DOHH2 (cell line): ENCODE data around the gene SMARCD1.

Source experiments
- H3F3A ChIP-seq: fragments of 200-600 bp; sonication (generic), shearing (Covaris generic); 2 replicates; pipeline ENCODE4 v1.6.0; 2016; ENCODE audit warnings: antibody characterized with exemption, mild to moderate bottlenecking; ENCODE audit not compliant: control insufficient read depth, insufficient read depth
- H3K27ac ChIP-seq: fragments of 200-600 bp; sonication (generic); 2 replicates; pipeline ENCODE4 v1.5.1; 2014; ENCODE audit warnings: low read depth, mild to moderate bottlenecking, low read length, moderate library complexity
- H3K27me3 ChIP-seq: fragments of 200-600 bp; sonication (generic); 2 replicates; pipeline ENCODE4 v1.6.1; 2014; ENCODE audit warnings: mild to moderate bottlenecking, low read length, mixed read lengths; ENCODE audit not compliant: control insufficient read depth
- H3K36me3 ChIP-seq: fragments of 200-600 bp; sonication (generic); 2 replicates; pipeline ENCODE4 v1.6.1; 2014; ENCODE audit warnings: mild to moderate bottlenecking, low read length, moderate library complexity, mixed read lengths; ENCODE audit not compliant: control insufficient read depth
- H3K4me1 ChIP-seq: fragments of 200-600 bp; sonication (generic); 2 replicates; pipeline ENCODE4 v1.6.1; 2014; ENCODE audit warnings: mild to moderate bottlenecking, low read length, mixed read lengths; ENCODE audit not compliant: control insufficient read depth
- H3K4me2 ChIP-seq: fragments of 200-600 bp; sonication (generic); 2 replicates; pipeline ENCODE4 v1.6.0; 2014; ENCODE audit warnings: mild to moderate bottlenecking, low read length, moderate library complexity
- H3K4me3 ChIP-seq: fragments of 200-600 bp; sonication (generic); 2 replicates; pipeline ENCODE4 v1.5.1; 2014; ENCODE audit warnings: mild to moderate bottlenecking, low read length, mixed read lengths
- H3K79me2 ChIP-seq: fragments of 200-600 bp; sonication (generic); 2 replicates; pipeline ENCODE4 v1.6.1; 2014; ENCODE audit warnings: mild to moderate bottlenecking, low read length, mixed read lengths; ENCODE audit not compliant: control insufficient read depth
- H3K9me2 ChIP-seq: fragments of 200-600 bp; sonication (generic); replicated peaks from 2 replicates; pipeline ENCODE4 v1.6.1; 2014; ENCODE audit warnings: mild to moderate bottlenecking, low read length, mixed read lengths; ENCODE audit not compliant: control insufficient read depth
- H3K9me3 ChIP-seq: fragments of 200-600 bp; sonication (generic); 2 replicates; pipeline ENCODE4 v1.6.1; 2014; ENCODE audit warnings: antibody characterized with exemption, low read length, mixed read lengths; ENCODE audit not compliant: control insufficient read depth, insufficient read depth
- H4K20me1 ChIP-seq: fragments of 200-600 bp; sonication (generic); 2 replicates; pipeline ENCODE4 v1.6.0; 2014; ENCODE audit warnings: low read depth, mild to moderate bottlenecking, antibody characterized with exemption, low read length, moderate library complexity; ENCODE audit not compliant: control insufficient read depth, insufficient read depth
- EZH2phosphoT487 ChIP-seq: fragments of 200-600 bp; sonication (generic); IDR thresholded peaks from 2 replicates; pipeline ENCODE4 v1.6.1; 2017; ENCODE audit warnings: borderline replicate concordance, mild to moderate bottlenecking, antibody characterized with exemption, low read length, moderate library complexity, mixed read lengths
- TF ChIP-seq, protein P1 (sequence below): fragments of 200-600 bp; sonication (generic); IDR thresholded peaks from one replicate; pipeline ENCODE4 v1.5.1; 2014; ENCODE audit warnings: antibody characterized with exemption, mild to moderate bottlenecking, low read depth, low read length; ENCODE audit not compliant: poor library complexity, severe bottlenecking

SMARCD1 gene

DNA sequence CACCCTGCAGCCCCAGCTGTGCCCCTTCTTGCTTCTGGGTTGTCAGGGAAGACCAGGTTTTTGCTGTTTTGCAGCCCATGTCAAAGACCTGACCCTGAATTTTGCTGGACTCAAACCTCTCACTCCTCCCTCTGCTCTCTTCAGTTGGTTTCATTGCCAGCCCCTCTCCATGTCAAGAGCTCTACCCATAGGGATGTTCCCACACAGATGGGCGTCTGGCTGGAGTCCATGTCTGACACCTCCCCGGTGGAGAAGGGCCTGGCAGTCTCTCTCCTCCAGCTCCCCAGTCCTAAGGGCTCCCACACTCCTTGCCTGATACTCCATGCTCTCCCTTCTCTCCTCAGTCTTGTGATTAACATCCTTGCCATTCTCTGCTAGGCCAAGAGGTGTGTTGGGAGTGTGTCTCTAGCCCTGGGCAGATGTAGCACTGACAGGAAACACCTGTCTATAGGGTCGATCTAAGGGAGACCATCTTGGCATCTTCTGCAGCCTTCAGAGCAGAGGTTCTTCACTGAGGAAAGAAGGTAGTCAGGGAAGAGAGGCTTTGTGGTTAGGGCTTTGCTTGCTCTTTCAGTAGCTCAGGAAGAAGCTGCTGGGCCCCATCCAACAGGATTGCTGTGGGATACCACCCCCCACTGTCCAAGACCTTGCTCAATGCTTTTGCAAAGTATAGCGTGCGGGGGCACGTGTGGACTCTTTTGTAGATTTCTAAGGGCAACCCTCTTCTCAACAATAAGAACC lies 23.0 kb upstream of the SMARCD1 start:
- Histone ChIP-seq H4K20me1 (no peaks in the 10 kb centered on the region), H3K36me3 (no peaks in the 10 kb centered on the region), H3K4me3 (no peak overlapping the region), H3K9me3 (no peaks in the 10 kb centered on the region), H3K9me2 (no peaks in the 10 kb centered on the region), H3K79me2 (no peaks in the 10 kb centered on the region), H3K27ac (no peak overlapping the region), H3K4me1 (peaks cover 19% of the 10 kb centered on the region), H3K27me3 (peaks cover 70% of the 10 kb centered on the region), H3F3A (no peaks in the 10 kb centered on the region; the same call in 1 of the 2 replicates), H3K4me2 (no peak overlapping the region)
- no peak for TF ChIP-seq EZH2phosphoT487
- TF ChIP-seq, protein P1, sequence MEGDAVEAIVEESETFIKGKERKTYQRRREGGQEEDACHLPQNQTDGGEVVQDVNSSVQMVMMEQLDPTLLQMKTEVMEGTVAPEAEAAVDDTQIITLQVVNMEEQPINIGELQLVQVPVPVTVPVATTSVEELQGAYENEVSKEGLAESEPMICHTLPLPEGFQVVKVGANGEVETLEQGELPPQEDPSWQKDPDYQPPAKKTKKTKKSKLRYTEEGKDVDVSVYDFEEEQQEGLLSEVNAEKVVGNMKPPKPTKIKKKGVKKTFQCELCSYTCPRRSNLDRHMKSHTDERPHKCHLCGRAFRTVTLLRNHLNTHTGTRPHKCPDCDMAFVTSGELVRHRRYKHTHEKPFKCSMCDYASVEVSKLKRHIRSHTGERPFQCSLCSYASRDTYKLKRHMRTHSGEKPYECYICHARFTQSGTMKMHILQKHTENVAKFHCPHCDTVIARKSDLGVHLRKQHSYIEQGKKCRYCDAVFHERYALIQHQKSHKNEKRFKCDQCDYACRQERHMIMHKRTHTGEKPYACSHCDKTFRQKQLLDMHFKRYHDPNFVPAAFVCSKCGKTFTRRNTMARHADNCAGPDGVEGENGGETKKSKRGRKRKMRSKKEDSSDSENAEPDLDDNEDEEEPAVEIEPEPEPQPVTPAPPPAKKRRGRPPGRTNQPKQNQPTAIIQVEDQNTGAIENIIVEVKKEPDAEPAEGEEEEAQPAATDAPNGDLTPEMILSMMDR = no peak

DNA sequence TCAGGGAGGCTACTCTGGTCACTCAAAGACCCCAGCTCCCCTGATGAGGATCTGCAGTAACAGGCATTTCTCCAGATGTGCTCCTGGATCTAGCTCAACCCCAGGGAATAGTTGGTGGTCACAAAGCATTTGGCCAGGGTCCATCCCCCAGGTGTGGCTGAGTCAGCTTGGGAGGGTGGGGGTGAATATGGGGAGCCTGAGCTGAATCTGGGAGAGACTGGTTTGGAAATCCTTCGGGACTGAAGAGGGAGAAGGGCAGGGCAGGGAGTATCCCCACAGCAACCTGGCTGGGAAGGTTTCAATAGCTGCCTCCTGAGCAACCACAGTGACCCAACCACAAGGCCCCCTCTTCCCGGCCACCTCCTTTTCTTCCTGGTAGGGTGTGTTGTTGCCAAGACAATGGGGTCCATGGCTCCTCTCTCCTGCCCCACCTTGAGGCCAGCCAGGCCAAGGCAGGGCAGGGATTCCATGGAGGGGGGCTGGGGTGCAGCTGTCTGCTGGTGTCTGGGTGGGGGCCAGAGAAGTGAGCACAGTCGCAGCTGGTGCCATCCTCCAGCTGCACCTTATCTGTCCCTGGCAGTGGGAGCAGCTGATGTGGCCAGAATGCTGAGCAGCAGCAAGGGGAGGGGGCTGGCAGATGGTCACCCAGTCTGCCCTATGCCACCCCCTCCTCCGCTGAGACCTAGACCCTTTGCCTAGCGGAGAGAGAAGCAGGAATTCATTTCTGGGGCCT lies 22.2 kb upstream of the SMARCD1 start:
- no peaks in the 10 kb centered on the region for H3K36me3 ChIP-seq
- peaks cover 14% of the 10 kb centered on the region for H3K4me1 ChIP-seq
- no peaks in the 10 kb centered on the region for H3K9me3 ChIP-seq
- H3K27me3 ChIP-seq = peaks cover 65% of the 10 kb centered on the region
- no peak overlapping the region for H3K4me2 ChIP-seq
- no peak for TF ChIP-seq EZH2phosphoT487
- TF ChIP-seq, protein P1 = no peak
- H3K4me3 ChIP-seq = no peak overlapping the region
- H3F3A ChIP-seq = no peaks in the 10 kb centered on the region; the same call in 1 of the 2 replicates
- H3K27ac ChIP-seq = no peak overlapping the region
- H3K9me2 ChIP-seq = no peaks in the 10 kb centered on the region
- H4K20me1 ChIP-seq = no peaks in the 10 kb centered on the region
- H3K79me2 ChIP-seq = no peaks in the 10 kb centered on the region

DNA sequence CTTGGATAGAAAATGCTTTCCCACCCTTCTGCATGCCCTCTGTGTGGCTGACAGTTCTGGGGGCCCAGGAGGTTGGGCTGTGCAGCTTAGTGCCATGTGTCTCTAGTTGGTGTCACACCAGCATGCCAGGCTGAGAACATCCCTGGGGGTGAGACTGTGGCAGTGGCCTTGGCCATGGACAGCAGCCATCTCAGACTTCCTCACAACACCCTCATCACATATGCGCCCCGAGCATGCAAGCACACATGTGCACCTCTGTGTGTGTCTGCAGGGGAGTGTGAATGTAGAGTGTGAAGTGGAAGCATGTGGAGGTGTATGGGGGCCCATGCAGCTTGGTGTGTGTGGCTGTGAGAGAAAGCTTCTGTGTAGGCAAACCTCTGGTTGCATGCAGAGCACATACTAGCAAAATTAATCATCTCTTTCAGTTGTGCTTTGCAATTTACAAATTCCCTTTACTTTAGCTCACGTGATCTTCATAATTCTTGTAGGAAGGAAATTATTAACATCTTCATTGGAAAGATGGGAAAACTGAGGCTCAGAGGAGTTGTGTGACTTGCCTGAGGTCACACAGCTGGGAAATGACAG lies 19.3 kb upstream of the SMARCD1 start:
- TF ChIP-seq, protein P1 = no peak
- no peak for TF ChIP-seq EZH2phosphoT487
- peaks cover 8% of the 10 kb centered on the region for H3K4me1 ChIP-seq
- peaks cover 40% of the 10 kb centered on the region for H3K27me3 ChIP-seq
- no peaks in the 10 kb centered on the region for H3K79me2 ChIP-seq
- H3F3A ChIP-seq = no peaks in the 10 kb centered on the region; the same call in 1 of the 2 replicates
- no peak overlapping the region for H3K27ac ChIP-seq
- no peaks in the 10 kb centered on the region for H3K36me3 ChIP-seq
- H3K4me2 ChIP-seq = no peak overlapping the region
- no peaks in the 10 kb centered on the region for H3K9me2 ChIP-seq
- H3K4me3 ChIP-seq = no peak overlapping the region
- no peaks in the 10 kb centered on the region for H4K20me1 ChIP-seq
- no peaks in the 10 kb centered on the region for H3K9me3 ChIP-seq
